Caco-2 (cell line): ENCODE measurements around the gene BTG2. TPM values are rescaled to one million over a fixed set of nuclear protein-coding genes. Genes with fewer than 3 reads are reported as not detected.

Experiments
- BruUV-seq: library from RNA; stranded (reverse); fragments of 400-500 nt; replicated peaks from 2 replicates; lab custom pipeline; 2021; lab: Mats Ljungman, UMichigan
- CTCF ChIA-PET: fragments of 300-600 bp; sonication (Branson Sonifier 250); formaldehyde crosslinking; loops from one replicate; lab custom pipeline; 2022; ENCODE audit warnings: antibody characterized with exemption; lab: Charles Lee
- POLR2A ChIA-PET: fragments of 300-600 bp; sonication (Branson Sonifier 250); formaldehyde crosslinking; loops from one replicate; lab custom pipeline; 2022; ENCODE audit warnings: antibody characterized with exemption; lab: Charles Lee
- DNase-seq, 2 experiments: peaks; one replicate each; pipeline versions ENCODE4 v3.0.0 to v3.0.0-alpha.2; 2020 to 2022
- H3K27me3 ChIP-seq: replicated peaks from 2 replicates; pipeline ENCODE4 v1.6.0; 2011; ENCODE audit warnings: low read length; ENCODE audit not compliant: control insufficient read depth, insufficient read depth
- H3K36me3 ChIP-seq: 2 replicates; pipeline ENCODE4 v1.5.1; 2011; ENCODE audit warnings: low read length; ENCODE audit not compliant: control insufficient read depth, insufficient read depth
- H3K4me1 ChIP-seq: fragments of 250-450 bp; sonication (Bioruptor Pico); 2 replicates; pipeline ENCODE4 v1.5.1; 2020; ENCODE audit warnings: mild to moderate bottlenecking
- H3K4me3 ChIP-seq: 2 replicates; pipeline ENCODE4 v1.5.1; 2011; ENCODE audit warnings: low read depth, mild to moderate bottlenecking, control low read depth, low read length
- H3K9me3 ChIP-seq: fragments of 250-450 bp; sonication (Bioruptor Pico); 2 replicates; pipeline ENCODE4 v1.5.1; 2020; ENCODE audit warnings: mild to moderate bottlenecking, moderate library complexity
- H3K27ac Mint-ChIP-seq: one replicate; pipeline ENCODE4 v1.8.0; 2022; ENCODE audit warnings: mixed read lengths; ENCODE audit not compliant: unreplicated experiment
- H3K27me3 Mint-ChIP-seq: one replicate; pipeline ENCODE4 v1.8.0; 2022; ENCODE audit warnings: mixed read lengths; ENCODE audit not compliant: insufficient read depth, unreplicated experiment
- H3K36me3 Mint-ChIP-seq: one replicate; pipeline ENCODE4 v1.8.0; 2022; ENCODE audit warnings: mild to moderate bottlenecking, mixed read lengths; ENCODE audit not compliant: insufficient read depth, unreplicated experiment
- H3K4me1 Mint-ChIP-seq: one replicate; pipeline ENCODE4 v1.8.0; 2022; ENCODE audit warnings: low read depth, mixed read lengths; ENCODE audit not compliant: unreplicated experiment
- H3K4me3 Mint-ChIP-seq: one replicate; pipeline ENCODE4 v1.8.0; 2022; ENCODE audit warnings: mild to moderate bottlenecking, moderate library complexity, mixed read lengths; ENCODE audit not compliant: unreplicated experiment
- H3K9me3 Mint-ChIP-seq: one replicate; pipeline ENCODE4 v1.8.0; 2022; ENCODE audit warnings: mixed read lengths; ENCODE audit not compliant: unreplicated experiment
- intact Hi-C: fragments of 100-400 bp; cut with micrococcal nuclease; formaldehyde crosslinking; loops from one replicate; pipeline ENCODE4 v1.10.0; 2022; ENCODE audit not compliant: unreplicated experiment
- total RNA-seq: library from RNA; stranded (reverse); gene quantifications from 2 replicates; pipeline ENCODE4 v1.2.3, GENCODE V29; 2022
- TF ChIP-seq, protein P1 (sequence below), 2 experiments: fragments of 200-600 bp in 1 of 2; IDR thresholded peaks; 1 replicate in 1 of 2; 2 replicates in 1 of 2; pipeline versions ENCODE4 v1.5.1 to v1.8.0; 2011 to 2022; ENCODE audit warnings: antibody characterized with exemption in 1 of 2, control low read depth in 1 of 2, inconsistent platforms in 1 of 2, low read depth in 1 of 2, low read length in 1 of 2, mild to moderate bottlenecking in 1 of 2, moderate library complexity in 1 of 2; ENCODE audit not compliant: insufficient read depth in 1 of 2, severe bottlenecking in 1 of 2, unreplicated experiment in 1 of 2

Gene BTG2
- total RNA-seq, 1 experiment from 2014 or later, result 21.2 TPM

DNA sequence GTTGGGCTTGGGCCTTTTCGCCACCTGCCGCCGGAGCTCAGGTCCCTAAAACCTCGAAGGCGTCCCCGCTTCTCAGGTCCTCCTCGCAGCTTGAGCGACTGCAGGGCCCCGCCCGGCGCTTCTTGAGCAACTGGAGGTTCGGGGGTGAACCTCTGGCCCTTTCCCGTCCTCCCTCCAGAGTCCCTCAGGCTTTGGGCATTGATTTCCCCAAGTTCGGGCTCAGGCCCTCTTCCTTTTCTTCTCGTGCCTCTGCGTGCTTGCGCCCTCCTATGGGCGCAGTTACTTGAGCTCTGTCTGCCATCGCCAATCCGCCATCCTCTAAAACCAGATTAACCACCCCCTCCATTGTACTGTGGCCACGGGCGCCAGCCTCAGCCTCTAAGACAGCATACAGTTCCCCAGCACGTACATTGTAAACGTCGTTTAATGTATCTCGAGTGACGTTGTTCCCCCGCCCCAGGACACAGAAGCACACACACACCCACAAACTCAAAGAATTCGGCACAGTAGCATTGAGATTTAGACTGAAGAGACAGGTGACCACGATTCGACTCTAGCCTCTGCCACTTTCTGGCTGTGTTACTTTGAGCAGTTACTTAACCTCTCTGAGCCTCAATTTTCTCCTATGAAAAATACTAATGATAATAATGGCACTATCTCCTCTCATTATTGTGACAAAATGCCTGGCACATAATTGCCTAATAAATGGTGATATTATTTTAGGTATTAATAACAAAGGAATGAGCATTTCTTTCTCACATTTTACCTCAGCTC lies 22.6 kb downstream of the BTG2 start:
- intact Hi-C loops, result loop anchor here (1.0 to 10.0 kb wide), 4 partner anchors 23 to 293 kb away; partner anchors contain the start of gene BTG2
- Mint-ChIP-seq H3K4me3 (peak overlapping the region; percentile 85), H3K36me3 (peaks cover 14% of the 10 kb centered on the region), H3K9me3 (no peaks in the 10 kb centered on the region), H3K4me1 (peaks cover 9% of the 10 kb centered on the region), H3K27ac (peak overlapping the region; percentile 92), H3K27me3 (peaks cover 6% of the 10 kb centered on the region)
- H3K4me3 ChIP-seq, result peak overlapping the region; percentile 32
- no peaks in the 10 kb centered on the region for H3K27me3 ChIP-seq
- DNase-seq, result peak in 1 of 2 experiments; percentile 73
- H3K9me3 ChIP-seq, result no peaks in the 10 kb centered on the region
- POLR2A ChIA-PET, result interaction anchor here (0.5 to 2.3 kb wide), 12 partner anchors 8 to 466 kb away, joined by 3 to 20 read pairs (median 4); partner anchors contain the start of genes BTG2 and TMEM183A
- CTCF ChIA-PET, result interaction anchor here (0.6 to 2.3 kb wide), 23 partner anchors 8 to 287 kb away, joined by 3 to 61 read pairs (median 5); partner anchors contain the start of genes BTG2, FMOD and PRELP
- H3K4me1 ChIP-seq, result peaks cover 13% of the 10 kb centered on the region; the same call in 1 of the 2 replicates
- BruUV-seq, result TSS peak; percentile 89
- no peaks in the 10 kb centered on the region for H3K36me3 ChIP-seq
- TF ChIP-seq, protein P1, sequence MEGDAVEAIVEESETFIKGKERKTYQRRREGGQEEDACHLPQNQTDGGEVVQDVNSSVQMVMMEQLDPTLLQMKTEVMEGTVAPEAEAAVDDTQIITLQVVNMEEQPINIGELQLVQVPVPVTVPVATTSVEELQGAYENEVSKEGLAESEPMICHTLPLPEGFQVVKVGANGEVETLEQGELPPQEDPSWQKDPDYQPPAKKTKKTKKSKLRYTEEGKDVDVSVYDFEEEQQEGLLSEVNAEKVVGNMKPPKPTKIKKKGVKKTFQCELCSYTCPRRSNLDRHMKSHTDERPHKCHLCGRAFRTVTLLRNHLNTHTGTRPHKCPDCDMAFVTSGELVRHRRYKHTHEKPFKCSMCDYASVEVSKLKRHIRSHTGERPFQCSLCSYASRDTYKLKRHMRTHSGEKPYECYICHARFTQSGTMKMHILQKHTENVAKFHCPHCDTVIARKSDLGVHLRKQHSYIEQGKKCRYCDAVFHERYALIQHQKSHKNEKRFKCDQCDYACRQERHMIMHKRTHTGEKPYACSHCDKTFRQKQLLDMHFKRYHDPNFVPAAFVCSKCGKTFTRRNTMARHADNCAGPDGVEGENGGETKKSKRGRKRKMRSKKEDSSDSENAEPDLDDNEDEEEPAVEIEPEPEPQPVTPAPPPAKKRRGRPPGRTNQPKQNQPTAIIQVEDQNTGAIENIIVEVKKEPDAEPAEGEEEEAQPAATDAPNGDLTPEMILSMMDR (IDR thresholded peaks at IDR 0.05; ENCODE audit: insufficient read depth in 1 of 2, low read depth in 1 of 2, low read length in 1 of 2, severe bottlenecking in 1 of 2, unreplicated experiment in 1 of 2), result peak; percentile 17 to 43

DNA sequence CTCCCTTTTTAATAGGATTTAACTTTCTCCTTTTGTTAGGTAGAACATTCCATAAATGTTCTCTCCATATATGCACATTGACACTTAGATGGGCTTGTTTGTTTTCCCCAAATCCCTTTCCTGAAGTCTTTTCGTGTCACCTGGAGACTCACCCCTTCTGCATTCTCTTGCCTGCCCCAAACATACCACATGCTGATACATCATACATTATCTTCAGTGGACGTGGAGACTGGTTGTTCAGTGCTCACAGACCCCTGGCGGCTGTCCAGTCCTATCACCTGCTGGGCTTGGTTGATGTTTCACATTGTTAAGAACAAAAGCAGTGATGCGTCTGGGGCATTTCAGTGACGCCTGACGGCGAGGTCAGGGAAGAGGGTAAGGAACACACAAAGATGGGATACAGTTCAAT lies 23.4 kb downstream of the BTG2 start:
- Histone ChIP-seq H3K4me1 (peaks cover 13% of the 10 kb centered on the region; the same call in 1 of the 2 replicates), H3K27me3 (no peaks in the 10 kb centered on the region), H3K9me3 (no peaks in the 10 kb centered on the region), H3K4me3 (no peak overlapping the region), H3K36me3 (no peaks in the 10 kb centered on the region)
- intact Hi-C loops, result loop anchor here (10.0 kb wide), 1 partner anchor 294 kb away; no protein-coding TSS in a partner anchor
- Mint-ChIP-seq H3K27me3 (peaks cover 2% of the 10 kb centered on the region), H3K4me1 (peaks cover 9% of the 10 kb centered on the region), H3K9me3 (no peaks in the 10 kb centered on the region), H3K4me3 (peak overlapping the region; percentile 85), H3K36me3 (peaks cover 14% of the 10 kb centered on the region), H3K27ac (peak overlapping the region; percentile 12)
- peak in 1 of 2 experiments; percentile 45 for DNase-seq
- TF ChIP-seq, protein P1 (IDR thresholded peaks at IDR 0.05; ENCODE audit: insufficient read depth in 1 of 2, low read depth in 1 of 2, low read length in 1 of 2, severe bottlenecking in 1 of 2, unreplicated experiment in 1 of 2), result peak; percentile 27 to 40
- CTCF ChIA-PET, result interaction anchor here (1.8 kb wide), 1 partner anchor 23 kb away, joined by 19 read pairs; the partner anchor contains the start of gene BTG2
- no TSS peak for BruUV-seq
- POLR2A ChIA-PET, result no interaction called here

DNA sequence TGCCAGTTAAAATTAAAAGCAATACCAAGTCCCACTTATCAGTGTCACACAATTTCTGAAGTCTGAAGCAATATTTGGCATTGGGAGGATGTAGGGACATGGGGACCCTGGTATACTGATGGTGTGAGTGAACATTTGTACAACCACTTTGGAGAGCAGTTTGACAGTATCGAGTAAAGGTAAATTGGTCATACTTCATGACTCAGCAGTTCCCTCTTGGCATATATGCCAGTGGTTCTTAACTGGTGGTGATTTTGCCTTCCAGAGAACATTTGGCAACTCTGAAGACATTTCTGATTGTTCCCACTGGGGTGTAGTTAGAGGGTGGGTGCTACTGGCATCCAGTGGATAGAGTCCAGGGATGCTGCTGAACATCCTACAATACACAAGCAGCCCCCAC lies 25.9 kb downstream of the BTG2 start:
- H3K4me3 Mint-ChIP-seq, result no peak overlapping the region
- H3K9me3 Mint-ChIP-seq, result no peaks in the 10 kb centered on the region
- H3K27me3 ChIP-seq, result no peaks in the 10 kb centered on the region
- TF ChIP-seq, protein P1 (IDR thresholded peaks at IDR 0.05; ENCODE audit: insufficient read depth in 1 of 2, low read depth in 1 of 2, low read length in 1 of 2, severe bottlenecking in 1 of 2, unreplicated experiment in 1 of 2), result no peak
- H3K4me1 Mint-ChIP-seq, result peaks cover 9% of the 10 kb centered on the region
- peaks cover 13% of the 10 kb centered on the region; the same call in 1 of the 2 replicates for H3K4me1 ChIP-seq
- peaks cover 14% of the 10 kb centered on the region for H3K36me3 Mint-ChIP-seq
- no peak overlapping the region for H3K27ac Mint-ChIP-seq
- H3K4me3 ChIP-seq, result no peak overlapping the region
- ChIA-PET CTCF (interaction anchor here (0.6 to 1.1 kb wide), 2 partner anchors 58 to 343 kb away, joined by 3 to 5 read pairs; no protein-coding TSS in a partner anchor), POLR2A (no interaction called here)
- H3K27me3 Mint-ChIP-seq, result peaks cover 2% of the 10 kb centered on the region
- BruUV-seq, result no TSS peak
- H3K36me3 ChIP-seq, result no peaks in the 10 kb centered on the region
- intact Hi-C loops, result no loop called here
- H3K9me3 ChIP-seq, result no peaks in the 10 kb centered on the region
- DNase-seq, result no peak
